WTC11 (cell line): ENCODE data around the gene SNX21. TPM values are rescaled to one million over a fixed set of nuclear protein-coding genes. Genes with fewer than 3 reads are reported as not detected.

ENCODE experiments used
- ATAC-seq: fragments of 200-7000 bp; cut with Tn5 transposase; 2 replicates; pipeline ENCODE4 v1.10.0; 2021; ENCODE audit warnings: mild to moderate bottlenecking, moderate library complexity
- CTCF ChIA-PET: fragments of 300-600 bp; sonication (Branson Sonifier 250); formaldehyde crosslinking; loops from one replicate; lab custom pipeline; 2021; ENCODE audit warnings: antibody characterized with exemption; lab: Charles Lee
- POLR2A ChIA-PET: fragments of 350-600 bp; sonication (Branson Sonifier 250); formaldehyde crosslinking; loops from one replicate; lab custom pipeline; 2021; ENCODE audit warnings: antibody characterized with exemption; lab: Charles Lee
- DNase-seq: peaks from one replicate; pipeline ENCODE4 v3.0.0; 2021; ENCODE audit warnings: low spot score
- H3K27ac Mint-ChIP-seq: 2 replicates; pipeline ENCODE4 v1.8.0; 2021; ENCODE audit warnings: mixed read lengths
- H3K27me3 Mint-ChIP-seq: 2 replicates; pipeline ENCODE4 v1.8.0; 2021; ENCODE audit warnings: low read depth, mild to moderate bottlenecking, moderate library complexity, mixed read lengths
- H3K36me3 Mint-ChIP-seq: 2 replicates; pipeline ENCODE4 v1.8.0; 2021; ENCODE audit warnings: mixed read lengths
- H3K4me1 Mint-ChIP-seq: 2 replicates; pipeline ENCODE4 v1.8.0; 2022; ENCODE audit warnings: mixed read lengths
- H3K4me3 Mint-ChIP-seq: 2 replicates; pipeline ENCODE4 v1.8.0; 2021; ENCODE audit warnings: mild to moderate bottlenecking, moderate library complexity, mixed read lengths
- H3K9me3 Mint-ChIP-seq: 2 replicates; pipeline ENCODE4 v1.8.0; 2021; ENCODE audit warnings: mixed read lengths
- AFF4 ChIP-seq: sonication (generic); formaldehyde crosslinking; IDR thresholded peaks from 2 replicates; pipeline ENCODE4 v1.8.1; 2023; ENCODE audit warnings: mild to moderate bottlenecking, missing genetic modification reagents, borderline replicate concordance
- CDX4 ChIP-seq: fragments of 250-450 bp; sonication (Bioruptor Pico); IDR thresholded peaks from 2 replicates; pipeline ENCODE4 v1.9.0; 2021; ENCODE audit warnings: moderate library complexity, mild to moderate bottlenecking, inconsistent platforms, borderline replicate concordance
- E2F4 ChIP-seq: sonication (generic); formaldehyde crosslinking; IDR thresholded peaks from 2 replicates; pipeline ENCODE4 v1.8.1; 2022; ENCODE audit warnings: low read depth, mild to moderate bottlenecking, moderate library complexity, missing genetic modification reagents, borderline replicate concordance
- FOXJ3 ChIP-seq: sonication (generic); formaldehyde crosslinking; IDR thresholded peaks from 2 replicates; pipeline ENCODE4 v1.9.0; 2021; ENCODE audit warnings: missing genetic modification reagents, mild to moderate bottlenecking, borderline replicate concordance
- HMGXB4 ChIP-seq: sonication (generic); formaldehyde crosslinking; IDR thresholded peaks from 2 replicates; pipeline ENCODE4 v1.8.1; 2023; ENCODE audit warnings: mild to moderate bottlenecking, moderate library complexity, missing genetic modification reagents
- IRF2 ChIP-seq: sonication (generic); formaldehyde crosslinking; IDR thresholded peaks from 2 replicates; pipeline ENCODE4 v1.8.0; 2022; ENCODE audit warnings: low read depth, missing genetic modification reagents, borderline replicate concordance
- MXD4 ChIP-seq: fragments of 250-450 bp; sonication (Bioruptor Pico); IDR thresholded peaks from 2 replicates; pipeline ENCODE4 v1.8.0; 2021; ENCODE audit warnings: mild to moderate bottlenecking, moderate library complexity, borderline replicate concordance
- MYBL2 ChIP-seq: sonication (generic); formaldehyde crosslinking; IDR thresholded peaks from 2 replicates; pipeline ENCODE4 v1.8.1; 2023; ENCODE audit warnings: mild to moderate bottlenecking, moderate library complexity, missing genetic modification reagents
- NFE2L1 ChIP-seq: sonication (generic); formaldehyde crosslinking; IDR thresholded peaks from 2 replicates; pipeline ENCODE4 v1.8.1; 2023; ENCODE audit warnings: missing genetic modification reagents
- OVOL2 ChIP-seq: fragments of 250-450 bp; sonication (Bioruptor Pico); IDR thresholded peaks from 2 replicates; pipeline ENCODE4 v1.9.0; 2021; ENCODE audit warnings: mild to moderate bottlenecking, borderline replicate concordance
- PRRX2 ChIP-seq: fragments of 250-450 bp; sonication (Bioruptor Pico); IDR thresholded peaks from 2 replicates; pipeline ENCODE4 v1.8.0; 2021; ENCODE audit warnings: mild to moderate bottlenecking
- RELA ChIP-seq: sonication (generic); formaldehyde crosslinking; IDR thresholded peaks from 2 replicates; pipeline ENCODE4 v1.8.1; 2022; ENCODE audit warnings: missing genetic modification reagents, mild to moderate bottlenecking, borderline replicate concordance
- SP1 ChIP-seq: sonication (generic); formaldehyde crosslinking; conservative IDR thresholded peaks from 2 replicates; pipeline ENCODE4 v1.8.1; 2022; ENCODE audit warnings: missing genetic modification reagents
- TEAD1 ChIP-seq: sonication (generic); formaldehyde crosslinking; IDR thresholded peaks from 2 replicates; pipeline ENCODE4 v1.8.0; 2022; ENCODE audit warnings: mild to moderate bottlenecking, missing genetic modification reagents
- TEAD4 ChIP-seq: sonication (generic); formaldehyde crosslinking; IDR thresholded peaks from 2 replicates; pipeline ENCODE4 v1.8.0; 2022; ENCODE audit warnings: mild to moderate bottlenecking, missing genetic modification reagents
- ZNF138 ChIP-seq: sonication (generic); formaldehyde crosslinking; conservative IDR thresholded peaks from 2 replicates; pipeline ENCODE4 v1.8.1; 2022; ENCODE audit warnings: mild to moderate bottlenecking, moderate library complexity, missing genetic modification reagents
- ZNF232 ChIP-seq: sonication (generic); formaldehyde crosslinking; IDR thresholded peaks from 2 replicates; pipeline ENCODE4 v1.8.0; 2022; ENCODE audit warnings: mild to moderate bottlenecking, missing genetic modification reagents
- ZNF263 ChIP-seq: sonication (generic); formaldehyde crosslinking; IDR thresholded peaks from 2 replicates; pipeline ENCODE4 v1.8.1; 2022; ENCODE audit warnings: low read depth, mild to moderate bottlenecking, moderate library complexity, missing genetic modification reagents
- ZNF281 ChIP-seq: sonication (generic); formaldehyde crosslinking; IDR thresholded peaks from 2 replicates; pipeline ENCODE4 v1.8.0; 2023; ENCODE audit warnings: mild to moderate bottlenecking, missing genetic modification reagents
- ZNF317 ChIP-seq: sonication (generic); formaldehyde crosslinking; IDR thresholded peaks from 2 replicates; pipeline ENCODE4 v1.8.1; 2023; ENCODE audit warnings: low read depth, mild to moderate bottlenecking, moderate library complexity, missing genetic modification reagents, borderline replicate concordance
- ZNF396 ChIP-seq: fragments of 250-450 bp; sonication (Bioruptor Pico); IDR thresholded peaks from 2 replicates; pipeline ENCODE4 v1.8.0; 2021; ENCODE audit warnings: mild to moderate bottlenecking, moderate library complexity, borderline replicate concordance
- total RNA-seq: library from RNA; stranded (reverse); gene quantifications from 3 replicates; pipeline ENCODE4 v1.2.3, GENCODE V29; 2021

Gene SNX21
- total RNA-seq, 1 experiment from 2014 or later = 17.9 TPM

- CTCF ChIA-PET = interaction anchor here (1.2 to 2.6 kb wide), 4 partner anchors 11 to 156 kb away, joined by 3 to 13 read pairs (median 6); partner anchors contain the start of genes CTSA and NEURL2
- DNase-seq (no peak), ATAC-seq (no peak)
- TF ChIP-seq RELA (CRISPR knock-in tag) (no peak), NFE2L1 (CRISPR knock-in tag) (no peak), AFF4 (CRISPR knock-in tag) (no peak), HMGXB4 (no peak), ZNF232 (CRISPR knock-in tag) (no peak), FOXJ3 (no peak), TEAD4 (CRISPR knock-in tag) (no peak), PRRX2 (CRISPR knock-in tag) (no peak), MXD4 (CRISPR knock-in tag) (no peak), ZNF263 (CRISPR knock-in tag) (no peak), E2F4 (CRISPR knock-in tag) (no peak), IRF2 (CRISPR knock-in tag) (no peak), ZNF396 (CRISPR knock-in tag) (no peak), ZNF317 (no peak), SP1 (CRISPR knock-in tag) (no peak), ZNF138 (CRISPR knock-in tag) (no peak), TEAD1 (CRISPR knock-in tag) (no peak)
- POLR2A ChIA-PET = interaction anchor here (0.8 to 1.4 kb wide), 2 partner anchors 98 to 121 kb away, joined by 3 read pairs; partner anchors contain the start of genes PCIF1 and PLTP
- H3K4me1 Mint-ChIP-seq = peaks cover 24% of the 10 kb centered on the region
- H3K4me3 Mint-ChIP-seq = peak overlapping the region; percentile 99
- no peaks in the 10 kb centered on the region for H3K27me3 Mint-ChIP-seq
- peak overlapping the region; percentile 85; the same call in 1 of the 2 replicates for H3K27ac Mint-ChIP-seq
- H3K9me3 Mint-ChIP-seq = no peaks in the 10 kb centered on the region
- H3K36me3 Mint-ChIP-seq = peaks cover 60% of the 10 kb centered on the region
Observed at GRCh38 chr20:45813489-45813888, 20.1 kb upstream of the SNX21 start.

GRCh38 chr20:45814314-45814713 lies 19.3 kb upstream of the SNX21 start:
- no peaks in the 10 kb centered on the region for H3K27me3 Mint-ChIP-seq
- peak overlapping the region; percentile 24; the same call in 1 of the 2 replicates for H3K4me3 Mint-ChIP-seq
- ATAC-seq = no peak
- no peak for TF ChIP-seq CDX4 (CRISPR knock-in tag)
- TF ChIP-seq MYBL2 (CRISPR knock-in tag) = no peak
- TF ChIP-seq ZNF138 (CRISPR knock-in tag) = no peak
- TF ChIP-seq ZNF281 (CRISPR knock-in tag) = no peak
- no peak for TF ChIP-seq TEAD4 (CRISPR knock-in tag)
- TF ChIP-seq FOXJ3 = no peak
- TF ChIP-seq OVOL2 (CRISPR knock-in tag) = no peak
- TF ChIP-seq, all 79 proteins: peak for 0
- DNase-seq = no peak
- H3K4me1 Mint-ChIP-seq = peaks cover 24% of the 10 kb centered on the region
- ChIA-PET POLR2A (interaction anchor here (0.6 to 1.4 kb wide), 2 partner anchors 55 to 98 kb away, joined by 3 to 6 read pairs; partner anchors contain the start of gene PLTP), CTCF (interaction anchor here (1.8 to 2.6 kb wide), 3 partner anchors 10 to 76 kb away, joined by 4 to 13 read pairs (median 7); partner anchors contain the start of genes CTSA and NEURL2)
- no peak overlapping the region for H3K27ac Mint-ChIP-seq
- H3K9me3 Mint-ChIP-seq = no peaks in the 10 kb centered on the region
- H3K36me3 Mint-ChIP-seq = peaks cover 57% of the 10 kb centered on the region
